Erythroblast (primary cell): ENCODE data around the gene SOCS1.

Source experiments
- GATA1 ChIP-seq: IDR thresholded peaks from 2 replicates; pipeline ENCODE4 v1.6.1; 2011; ENCODE audit warnings: low read depth, mild to moderate bottlenecking, control low read depth, low read length, moderate library complexity
- POLR2A ChIP-seq: IDR thresholded peaks from 2 replicates; pipeline ENCODE4 v1.6.1; 2011; ENCODE audit warnings: mild to moderate bottlenecking, low read length

DNA sequence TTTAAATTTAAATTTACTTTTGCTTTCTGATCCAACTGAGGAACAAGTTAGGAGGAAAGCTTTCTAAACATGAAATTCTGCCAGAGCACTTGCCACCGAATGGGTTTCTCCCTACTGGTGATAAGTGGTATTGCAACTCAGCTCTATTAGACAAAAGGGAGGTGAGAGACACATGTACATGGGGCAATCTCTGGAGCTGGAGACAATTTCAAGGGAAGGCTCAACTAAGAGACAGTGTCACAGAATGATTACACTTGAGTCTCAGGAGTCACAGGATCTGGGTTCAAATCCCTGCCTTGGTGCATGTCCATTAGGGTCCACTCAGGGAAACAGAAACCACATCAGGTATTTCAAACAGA, 37.4 kb downstream of the SOCS1 start:
- no peak for TF ChIP-seq POLR2A
- TF ChIP-seq GATA1, result no peak
